BJ (cell line): ENCODE results near the gene TERB2. TPM values are rescaled to one million over a fixed set of nuclear protein-coding genes. Genes with fewer than 3 reads are reported as not detected.
"Not testable (repeated sequence)": the region's sequence is repeated elsewhere in the genome, so short reads cannot be mapped to it uniquely, and the experiment has no call there.

Source experiments
- CTCF ChIA-PET: fragments of 350-600 bp; formaldehyde crosslinking; extraction: SDS; loops from one replicate; lab custom pipeline; 2021; ENCODE audit warnings: antibody characterized with exemption, inconsistent platforms; lab: Yijun Ruan, JAX
- POLR2A ChIA-PET: fragments of 300-600 bp; sonication (Branson Sonifier 250); formaldehyde crosslinking; extraction: SDS; loops from one replicate; lab custom pipeline; 2021; ENCODE audit warnings: antibody characterized with exemption; lab: Charles Lee
- DNase-seq: peaks from one replicate; pipeline ENCODE4 v3.0.0-alpha.2; 2011; ENCODE audit warnings: low read depth
- H3K27me3 ChIP-seq: 2 replicates; pipeline ENCODE4 v1.6.0; 2011; ENCODE audit warnings: low read length; ENCODE audit not compliant: control insufficient read depth, insufficient read depth
- H3K36me3 ChIP-seq: 2 replicates; pipeline ENCODE4 v1.5.1; 2011; ENCODE audit warnings: low read length; ENCODE audit not compliant: control insufficient read depth, insufficient read depth
- H3K4me3 ChIP-seq: 2 replicates; pipeline ENCODE4 v1.5.1; 2011; ENCODE audit warnings: low read depth, mild to moderate bottlenecking, control low read depth, low read length
- polyA minus RNA-seq: library from RNA; depleted of rRNA, polyadenylated mRNA; stranded (reverse); fragments of >200 nt; gene quantifications from 2 replicates; pipeline ENCODE4 v1.2.3, GENCODE V29; 2011; rRNA and poly(A)+ RNA removed
- polyA plus RNA-seq: library from polyadenylated mRNA; depleted of rRNA; stranded (reverse); fragments of >200 nt; gene quantifications from 2 replicates; pipeline ENCODE4 v1.2.3, GENCODE V29; 2011; rRNA removed
- TF ChIP-seq, protein P1 (sequence below): IDR thresholded peaks from 2 replicates; pipeline ENCODE4 v1.5.1; 2011; ENCODE audit warnings: low read depth, mild to moderate bottlenecking, control low read depth, inconsistent platforms, low read length, moderate library complexity; ENCODE audit not compliant: insufficient read depth

The TERB2 gene
- polyA plus RNA-seq: not detected in 2 replicates
- not detected in 2 replicates for polyA minus RNA-seq

DNA sequence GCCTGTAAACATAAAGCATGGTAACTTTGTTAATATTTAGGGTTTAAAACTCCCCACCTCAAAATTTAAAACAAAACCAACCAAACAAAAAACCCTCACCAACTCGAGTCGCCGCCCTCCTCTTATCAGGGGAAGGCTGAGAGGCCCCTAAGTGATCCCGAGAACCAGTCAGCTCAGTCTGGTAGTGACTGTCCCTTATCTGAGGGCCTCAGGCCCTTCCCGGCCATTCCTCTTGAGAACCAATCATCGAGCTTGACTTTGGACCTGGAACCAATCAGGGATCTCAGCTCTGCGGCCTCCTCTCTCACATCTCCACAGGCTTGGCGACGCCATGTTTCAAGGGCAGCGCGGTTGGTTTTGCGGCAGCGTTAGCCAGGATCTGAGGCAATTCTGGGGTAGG, at the start of gene TERB2:
Gene TERB2 (plus strand): TSS at position 300 of the 400 bp plus-strand sequence. CDS start 32 bp downstream, at position 332.
- POLR2A ChIA-PET: no interaction called here
- DNase-seq: no peak
- Histone ChIP-seq H3K36me3 (no peaks in the 10 kb centered on the region), H3K4me3 (no peak within 1 kb of the TSS), H3K27me3 (no peaks in the 10 kb centered on the region; the same call in 1 of the 2 replicates)
- TF ChIP-seq, protein P1, sequence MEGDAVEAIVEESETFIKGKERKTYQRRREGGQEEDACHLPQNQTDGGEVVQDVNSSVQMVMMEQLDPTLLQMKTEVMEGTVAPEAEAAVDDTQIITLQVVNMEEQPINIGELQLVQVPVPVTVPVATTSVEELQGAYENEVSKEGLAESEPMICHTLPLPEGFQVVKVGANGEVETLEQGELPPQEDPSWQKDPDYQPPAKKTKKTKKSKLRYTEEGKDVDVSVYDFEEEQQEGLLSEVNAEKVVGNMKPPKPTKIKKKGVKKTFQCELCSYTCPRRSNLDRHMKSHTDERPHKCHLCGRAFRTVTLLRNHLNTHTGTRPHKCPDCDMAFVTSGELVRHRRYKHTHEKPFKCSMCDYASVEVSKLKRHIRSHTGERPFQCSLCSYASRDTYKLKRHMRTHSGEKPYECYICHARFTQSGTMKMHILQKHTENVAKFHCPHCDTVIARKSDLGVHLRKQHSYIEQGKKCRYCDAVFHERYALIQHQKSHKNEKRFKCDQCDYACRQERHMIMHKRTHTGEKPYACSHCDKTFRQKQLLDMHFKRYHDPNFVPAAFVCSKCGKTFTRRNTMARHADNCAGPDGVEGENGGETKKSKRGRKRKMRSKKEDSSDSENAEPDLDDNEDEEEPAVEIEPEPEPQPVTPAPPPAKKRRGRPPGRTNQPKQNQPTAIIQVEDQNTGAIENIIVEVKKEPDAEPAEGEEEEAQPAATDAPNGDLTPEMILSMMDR: no peak
- CTCF ChIA-PET: no interaction called here

GRCh38 chr15:44909423-44909822, 47.1 kb upstream of the TERB2 start:
- DNase-seq: no peak
- H3K36me3 ChIP-seq: no peaks in the 10 kb centered on the region
- no peaks in the 10 kb centered on the region for H3K27me3 ChIP-seq
- ChIA-PET POLR2A (no interaction called here), CTCF (no interaction called here)
- TF ChIP-seq, protein P1: no peak
- H3K4me3 ChIP-seq: no peak overlapping the region

DNA sequence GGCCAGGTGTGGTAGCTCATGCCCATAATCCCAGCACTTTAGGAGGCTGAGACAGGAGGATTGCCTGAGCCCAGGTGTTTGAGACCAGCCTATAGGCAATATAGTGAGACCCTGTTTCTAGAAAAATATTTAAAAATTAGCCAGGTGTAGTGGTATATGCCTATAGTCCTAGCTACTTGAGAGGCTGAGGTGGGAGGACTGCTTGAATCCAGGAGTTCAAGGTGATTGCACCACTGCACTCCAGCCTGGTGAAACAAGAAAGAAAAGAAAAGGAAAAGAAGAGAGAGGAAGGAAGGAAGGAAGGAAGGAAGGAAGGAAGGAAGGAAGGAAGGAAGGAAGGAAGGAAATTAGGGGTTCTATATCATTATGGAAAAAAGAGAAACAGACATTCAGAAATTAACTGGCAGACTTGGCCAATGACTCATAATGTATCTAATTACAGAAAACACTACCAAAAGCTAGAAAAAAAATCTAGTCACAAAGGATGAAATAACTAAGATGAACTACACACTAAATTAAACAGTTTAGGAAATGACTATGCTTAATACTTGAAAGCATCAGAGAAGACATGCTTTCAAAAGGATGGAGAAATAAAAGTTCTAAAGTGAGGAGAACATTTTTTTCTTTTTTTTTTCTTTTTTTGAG, 45.4 kb upstream of the TERB2 start:
- ChIA-PET POLR2A (no interaction called here), CTCF (no interaction called here)
- TF ChIP-seq, protein P1: no peak
- Histone ChIP-seq H3K4me3 (no peak overlapping the region), H3K36me3 (no peaks in the 10 kb centered on the region), H3K27me3 (no peaks in the 10 kb centered on the region)
- no peak for DNase-seq

DNA sequence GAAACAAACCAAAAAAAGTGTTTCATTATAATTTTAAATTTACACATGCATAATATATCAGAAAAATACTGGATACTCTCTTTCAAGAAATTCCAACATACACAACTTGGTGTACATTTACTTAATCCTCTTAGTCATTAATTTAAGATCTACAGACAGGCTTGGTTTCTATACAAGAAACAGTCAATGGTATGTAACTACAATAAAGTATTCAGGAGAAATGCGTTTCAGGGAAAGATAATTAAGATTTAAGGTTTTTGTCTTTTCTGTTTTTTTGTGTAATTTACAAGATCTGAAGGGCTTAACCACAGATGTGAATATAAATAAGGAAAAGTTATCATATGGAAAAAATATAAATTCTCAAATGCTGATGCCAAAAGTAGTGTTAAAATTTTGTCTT, 44.3 kb upstream of the TERB2 start:
- POLR2A ChIA-PET, H3K36me3 ChIP-seq, CTCF ChIA-PET: not testable (repeated sequence)

DNA sequence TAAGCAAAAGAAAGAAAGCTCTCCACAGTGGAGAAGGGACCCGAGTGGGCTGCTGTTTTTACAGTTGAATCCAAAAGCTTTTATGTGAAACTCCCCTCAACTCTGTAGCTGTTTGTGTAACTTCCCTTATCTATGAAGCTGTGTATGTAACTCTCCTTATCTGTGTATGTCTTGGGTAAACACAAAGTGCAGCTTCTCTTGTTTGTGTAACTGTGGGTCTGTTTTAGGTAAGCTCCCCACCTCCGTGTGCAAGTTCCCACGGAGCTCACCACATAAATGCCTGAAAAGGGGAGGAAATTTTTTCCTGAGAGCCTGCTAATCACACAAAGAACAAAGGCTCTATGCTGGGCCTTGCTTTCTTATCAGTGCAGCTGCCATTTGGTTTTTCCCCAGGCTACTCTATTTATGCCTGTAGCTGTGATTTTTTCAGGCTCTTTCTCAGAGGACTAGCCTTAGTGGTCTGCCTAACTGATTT, 43.5 kb upstream of the TERB2 start:
- H3K4me3 ChIP-seq, POLR2A ChIA-PET, H3K36me3 ChIP-seq, CTCF ChIA-PET, DNase-seq, H3K27me3 ChIP-seq: not testable (repeated sequence)

More for the DNA sequence above, 44.3 kb upstream of the TERB2 start:
- H3K27me3 ChIP-seq, H3K4me3 ChIP-seq, DNase-seq: not testable (repeated sequence)

GRCh38 chr15:44918136-44918535, 38.4 kb upstream of the TERB2 start:
- Histone ChIP-seq H3K36me3 (no peaks in the 10 kb centered on the region), H3K4me3 (no peak overlapping the region), H3K27me3 (no peaks in the 10 kb centered on the region)
- TF ChIP-seq, protein P1: no peak
- ChIA-PET CTCF (no interaction called here), POLR2A (no interaction called here)
- no peak for DNase-seq

DNA sequence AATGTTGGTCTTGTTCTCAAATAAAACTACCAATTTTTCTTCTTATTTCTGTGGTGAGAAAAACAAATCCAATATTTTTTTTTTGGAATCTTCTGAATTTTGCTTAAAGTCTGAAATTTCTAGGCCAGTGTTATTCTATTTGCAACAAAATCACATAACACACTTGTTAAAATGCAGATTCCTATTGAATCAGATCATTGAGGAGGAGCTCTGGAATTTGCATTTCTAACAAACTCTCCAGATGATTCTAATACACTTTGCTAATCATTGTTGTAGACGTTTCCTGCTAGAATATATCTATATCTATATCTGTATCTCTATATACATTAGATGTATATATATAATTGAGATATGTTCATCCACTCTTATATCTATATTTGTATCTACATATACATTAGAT, 27.8 kb upstream of the TERB2 start:
- DNase-seq, POLR2A ChIA-PET, H3K4me3 ChIP-seq, H3K36me3 ChIP-seq, H3K27me3 ChIP-seq, CTCF ChIA-PET: not testable (repeated sequence)

DNA sequence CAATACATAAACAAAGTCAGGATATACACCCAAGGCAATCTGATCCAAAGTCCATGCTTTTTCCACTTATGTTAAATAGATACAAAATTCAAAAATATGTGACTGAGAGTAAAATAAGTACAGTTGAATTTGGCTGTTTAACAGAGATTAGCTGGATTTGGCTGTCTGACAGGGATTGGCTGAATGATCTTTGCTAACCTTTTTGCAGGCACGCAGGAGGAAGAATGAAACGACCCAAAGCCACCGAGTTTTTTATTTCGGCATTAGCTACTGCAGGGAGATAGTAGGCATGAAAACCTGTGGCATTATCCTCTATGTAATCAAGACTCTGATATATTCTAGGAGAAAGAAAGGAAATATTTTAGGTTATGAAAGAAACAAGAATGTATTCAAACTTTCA, 26.2 kb upstream of the TERB2 start:
- POLR2A ChIA-PET, H3K4me3 ChIP-seq, H3K27me3 ChIP-seq, H3K36me3 ChIP-seq, DNase-seq, CTCF ChIA-PET: not testable (repeated sequence)

GRCh38 chr15:44958302-44958701, 1.8 kb downstream of the TERB2 start:
- DNase-seq, H3K4me3 ChIP-seq, CTCF ChIA-PET, POLR2A ChIA-PET, H3K27me3 ChIP-seq, H3K36me3 ChIP-seq: not testable (repeated sequence)
